ENCODE results near the gene APP. TPM values are rescaled to one million over a fixed set of nuclear protein-coding genes. Genes with fewer than 3 reads are reported as not detected.

APP gene
- total RNA-seq, 1 experiment from 2014 or later: 531 TPM

DNA sequence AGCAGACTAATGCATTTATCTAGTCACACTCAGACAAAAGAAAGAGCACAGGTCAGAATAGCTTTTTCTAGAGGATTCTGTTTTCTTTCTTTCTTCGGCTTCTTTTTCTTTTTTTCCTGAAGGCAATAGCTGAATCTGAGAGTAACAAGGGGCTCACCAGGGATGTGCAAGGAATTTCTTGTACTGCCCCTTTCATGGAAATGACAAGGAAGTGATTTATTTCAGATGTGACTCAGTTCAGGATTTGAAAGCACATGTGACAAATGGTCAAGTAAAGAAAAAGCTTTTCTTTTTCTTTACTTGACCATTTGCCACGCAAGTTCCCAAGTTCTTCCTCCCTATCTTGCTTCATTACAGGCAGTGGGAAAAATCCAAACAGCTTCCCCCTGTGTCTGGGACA is 233.8 kb downstream of the APP start:
- no peak overlapping the region for H3K27ac ChIP-seq (ENCODE audit: low read depth, low read length, poor library complexity, severe bottlenecking)
- no peaks in the 10 kb centered on the region for H3K36me3 ChIP-seq (ENCODE audit: insufficient read depth, low read length, poor library complexity, severe bottlenecking)
- DNase-seq (ENCODE audit: low spot score): no peak
- H3K27me3 ChIP-seq (replicated peaks; ENCODE audit: insufficient read depth, low read depth, low read length, poor library complexity): no peaks in the 10 kb centered on the region
- peaks cover 24% of the 10 kb centered on the region for H3K4me1 ChIP-seq (ENCODE audit: insufficient read depth, low read length, poor library complexity, severe bottlenecking)
- intact Hi-C loops (cut with micrococcal nuclease; ENCODE audit: unreplicated experiment): no loop called here
- no peaks in the 10 kb centered on the region for H3K9me3 ChIP-seq (ENCODE audit: low read depth, low read length, poor library complexity, severe bottlenecking)
- no TSS peak for BruUV-seq (replicated peaks)
- no peak for TF ChIP-seq EZH2 (IDR thresholded peaks at IDR 0.05; ENCODE audit: borderline replicate concordance, low read depth, low read length, poor library complexity, severe bottlenecking)
- TF ChIP-seq, protein P1, sequence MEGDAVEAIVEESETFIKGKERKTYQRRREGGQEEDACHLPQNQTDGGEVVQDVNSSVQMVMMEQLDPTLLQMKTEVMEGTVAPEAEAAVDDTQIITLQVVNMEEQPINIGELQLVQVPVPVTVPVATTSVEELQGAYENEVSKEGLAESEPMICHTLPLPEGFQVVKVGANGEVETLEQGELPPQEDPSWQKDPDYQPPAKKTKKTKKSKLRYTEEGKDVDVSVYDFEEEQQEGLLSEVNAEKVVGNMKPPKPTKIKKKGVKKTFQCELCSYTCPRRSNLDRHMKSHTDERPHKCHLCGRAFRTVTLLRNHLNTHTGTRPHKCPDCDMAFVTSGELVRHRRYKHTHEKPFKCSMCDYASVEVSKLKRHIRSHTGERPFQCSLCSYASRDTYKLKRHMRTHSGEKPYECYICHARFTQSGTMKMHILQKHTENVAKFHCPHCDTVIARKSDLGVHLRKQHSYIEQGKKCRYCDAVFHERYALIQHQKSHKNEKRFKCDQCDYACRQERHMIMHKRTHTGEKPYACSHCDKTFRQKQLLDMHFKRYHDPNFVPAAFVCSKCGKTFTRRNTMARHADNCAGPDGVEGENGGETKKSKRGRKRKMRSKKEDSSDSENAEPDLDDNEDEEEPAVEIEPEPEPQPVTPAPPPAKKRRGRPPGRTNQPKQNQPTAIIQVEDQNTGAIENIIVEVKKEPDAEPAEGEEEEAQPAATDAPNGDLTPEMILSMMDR (conservative IDR thresholded peaks at IDR 0.05; ENCODE audit: low read depth, low read length): no peak
- POLR2A ChIA-PET (ENCODE audit: low non-redundant PET): no interaction called here
- no peak overlapping the region for H3K4me3 ChIP-seq (ENCODE audit: low read depth, low read length, poor library complexity, severe bottlenecking)
- CTCF ChIA-PET: no interaction called here

DNA sequence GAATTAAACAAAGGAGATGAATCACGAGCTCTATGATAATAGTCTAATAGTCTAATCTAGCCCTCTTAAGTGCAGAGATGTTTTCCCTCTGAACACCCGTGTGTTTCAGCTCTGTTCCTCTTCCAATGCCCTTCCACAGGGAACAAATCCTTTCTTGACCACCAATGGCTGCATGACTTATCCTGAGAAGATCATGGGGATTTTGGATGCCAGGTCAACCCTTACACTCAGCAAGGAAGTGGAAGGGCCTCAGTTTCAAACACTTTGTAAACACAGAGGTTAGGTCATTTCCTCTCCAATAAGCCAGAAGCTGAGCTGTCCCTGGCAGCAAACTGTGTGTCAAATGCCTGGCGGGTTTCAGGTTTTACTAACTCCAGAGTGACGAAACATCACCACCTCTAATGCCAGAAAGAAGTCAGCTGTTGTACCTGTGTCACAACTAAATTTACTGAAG is 235.8 kb downstream of the APP start:
- H3K4me1 ChIP-seq (ENCODE audit: insufficient read depth, low read length, poor library complexity, severe bottlenecking): peaks cover 34% of the 10 kb centered on the region
- TF ChIP-seq, protein P1 (conservative IDR thresholded peaks at IDR 0.05; ENCODE audit: low read depth, low read length): no peak
- no peak for TF ChIP-seq EZH2 (IDR thresholded peaks at IDR 0.05; ENCODE audit: borderline replicate concordance, low read depth, low read length, poor library complexity, severe bottlenecking)
- no peaks in the 10 kb centered on the region for H3K27me3 ChIP-seq (replicated peaks; ENCODE audit: insufficient read depth, low read depth, low read length, poor library complexity)
- H3K36me3 ChIP-seq (ENCODE audit: insufficient read depth, low read length, poor library complexity, severe bottlenecking): no peaks in the 10 kb centered on the region
- DNase-seq (ENCODE audit: low spot score): no peak
- no peak overlapping the region for H3K27ac ChIP-seq (ENCODE audit: low read depth, low read length, poor library complexity, severe bottlenecking)
- ChIA-PET CTCF (no interaction called here), POLR2A (ENCODE audit: low non-redundant PET) (no interaction called here)
- no TSS peak for BruUV-seq (replicated peaks)
- intact Hi-C loops (cut with micrococcal nuclease; ENCODE audit: unreplicated experiment): no loop called here
- H3K9me3 ChIP-seq (ENCODE audit: low read depth, low read length, poor library complexity, severe bottlenecking): no peaks in the 10 kb centered on the region
- H3K4me3 ChIP-seq (ENCODE audit: low read depth, low read length, poor library complexity, severe bottlenecking): no peak overlapping the region

DNA sequence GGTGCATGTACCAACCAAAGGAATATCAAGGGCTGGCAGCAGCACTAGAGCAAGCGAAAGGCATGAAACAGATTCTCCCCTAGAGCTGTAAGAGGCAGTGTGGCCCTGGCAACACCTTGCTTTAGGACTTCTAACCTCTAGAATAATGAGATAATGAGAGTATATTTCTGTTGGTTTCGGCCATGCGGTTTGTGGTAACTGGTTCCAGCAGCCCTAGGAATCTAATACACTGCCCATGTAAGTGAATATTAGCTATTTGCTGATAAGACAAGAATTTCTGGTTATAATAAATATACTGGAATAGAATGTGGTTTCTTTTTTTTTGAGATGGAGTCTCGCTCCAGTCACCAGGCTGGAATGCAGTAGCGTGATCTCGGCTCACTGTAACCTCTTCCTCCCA is 236.4 kb downstream of the APP start:
- intact Hi-C loops (cut with micrococcal nuclease; ENCODE audit: unreplicated experiment): no loop called here
- no peaks in the 10 kb centered on the region for H3K36me3 ChIP-seq (ENCODE audit: insufficient read depth, low read length, poor library complexity, severe bottlenecking)
- no TSS peak for BruUV-seq (replicated peaks)
- H3K27ac ChIP-seq (ENCODE audit: low read depth, low read length, poor library complexity, severe bottlenecking): no peak overlapping the region
- POLR2A ChIA-PET (ENCODE audit: low non-redundant PET): no interaction called here
- no peak overlapping the region for H3K4me3 ChIP-seq (ENCODE audit: low read depth, low read length, poor library complexity, severe bottlenecking)
- CTCF ChIA-PET: no interaction called here
- H3K9me3 ChIP-seq (ENCODE audit: low read depth, low read length, poor library complexity, severe bottlenecking): no peaks in the 10 kb centered on the region
- peaks cover 27% of the 10 kb centered on the region for H3K4me1 ChIP-seq (ENCODE audit: insufficient read depth, low read length, poor library complexity, severe bottlenecking)
- TF ChIP-seq, protein P1 (conservative IDR thresholded peaks at IDR 0.05; ENCODE audit: low read depth, low read length): no peak
- no peak for TF ChIP-seq EZH2 (IDR thresholded peaks at IDR 0.05; ENCODE audit: borderline replicate concordance, low read depth, low read length, poor library complexity, severe bottlenecking)
- DNase-seq (ENCODE audit: low spot score): no peak
- no peaks in the 10 kb centered on the region for H3K27me3 ChIP-seq (replicated peaks; ENCODE audit: insufficient read depth, low read depth, low read length, poor library complexity)

All from A673 (cell line).